ENCODE results near the gene FHDC1. TPM values are rescaled to one million over a fixed set of nuclear protein-coding genes. Genes with fewer than 3 reads are reported as not detected.

The FHDC1 gene
- total and polyA plus RNA-seq, 10 of the 15 experiments (the other 5 are each of a cell fraction or from before 2014, with no cell fraction given), result 0.04 to 0.12 (median 0.06) TPM; not detected in 3

- ChIA-PET RAD21 (ENCODE audit: unreplicated experiment) (no interaction called here), CTCF (no interaction called here), SMC1A (ENCODE audit: uncharacterized antibody, unreplicated experiment) (interaction anchor here (1.6 kb wide), 1 partner anchor 16 kb away, joined by 3 read pairs; no protein-coding TSS in a partner anchor), POLR2A (no interaction called here)
- Histone ChIP-seq H3K36me3 (ENCODE audit: control insufficient read depth in 2 of 2, insufficient read depth in 2 of 2, low read length in 1 of 2) (no peaks in the 10 kb centered on the region), H4K20me1 (ENCODE audit: control insufficient read depth, insufficient read depth) (no peaks in the 10 kb centered on the region), H3K27me3 (replicated peaks in 1 of 2; ENCODE audit: control insufficient read depth in 2 of 2, insufficient read depth in 2 of 2, low read length in 1 of 2) (peaks cover 0 to 3% of the 10 kb centered on the region in 2 experiments; a peak in 2 of 4 replicates), H3K4me2 (ENCODE audit: control insufficient read depth, insufficient read depth) (no peak overlapping the region), H3K27ac (ENCODE audit: control insufficient read depth, insufficient read depth) (no peak overlapping the region), H3K9me3 (replicated peaks; ENCODE audit: control insufficient read depth, insufficient read depth, low read length) (no peaks in the 10 kb centered on the region), H2AFZ (ENCODE audit: control insufficient read depth, low read depth, low read length) (no peak overlapping the region), H3K79me2 (ENCODE audit: control insufficient read depth, insufficient read depth, low read length) (no peaks in the 10 kb centered on the region), H3K4me1 (ENCODE audit: control insufficient read depth, insufficient read depth, low read length) (no peaks in the 10 kb centered on the region), H3K9ac (ENCODE audit: control insufficient read depth, insufficient read depth, low read length) (no peak overlapping the region), H3K4me3 (no peak overlapping the region)
- ATAC-seq (no peak), DNase-seq (ENCODE audit: low read depth, low spot score) (no peak), FAIRE-seq (no peak)
- intact Hi-C loops (cut with micrococcal nuclease; ENCODE audit: unreplicated experiment), result no loop called here
- WGBS (ENCODE audit: insufficient coverage, insufficient replicate concordance, low lambda C conversion rate, missing lambda C conversion rate), result 19% methylated on average over 4 of the region's 4 CpGs
- in situ Hi-C loops (cut with MboI), result no loop called here
- BruUV-seq (replicated peaks), result no TSS peak
- TF ChIP-seq PBX3 (IDR thresholded peaks at IDR 0.05; ENCODE audit: insufficient replicate concordance, low read depth, low read length) (no peak), NFXL1 (IDR thresholded peaks at IDR 0.05; ENCODE audit: borderline replicate concordance) (no peak), CHD4 (IDR thresholded peaks at IDR 0.05) (no peak), ZBTB4 (CRISPR knock-in tag; IDR thresholded peaks at IDR 0.05) (no peak), RCOR1 (conservative IDR thresholded peaks at IDR 0.05; ENCODE audit: low read depth, low read length) (no peak), JUNB (IDR thresholded peaks at IDR 0.05) (no peak), TCF12 (IDR thresholded peaks at IDR 0.05; ENCODE audit: low read depth, low read length) (no peak), BCL3 (IDR thresholded peaks at IDR 0.05; ENCODE audit: borderline replicate concordance, insufficient read depth, low read depth, low read length, poor library complexity, severe bottlenecking) (no peak), SPI1 (IDR thresholded peaks at IDR 0.05; ENCODE audit: borderline replicate concordance, insufficient read depth, low read depth, low read length) (no peak), GATAD2B (conservative IDR thresholded peaks at IDR 0.05; ENCODE audit: low read depth) (no peak), PML (IDR thresholded peaks at IDR 0.05; ENCODE audit: low read length) (no peak), BRCA1 (IDR thresholded peaks at IDR 0.05; ENCODE audit: low read depth, low read length) (no peak), ZNF592 (IDR thresholded peaks at IDR 0.05) (no peak), BCL11A (IDR thresholded peaks at IDR 0.05; ENCODE audit: low read depth, low read length) (no peak)
Measured at GRCh38 chr4:152981842-152982241, 45.7 kb downstream of the FHDC1 start.
